Measurements from ENCODE around the gene LRRC8C. TPM values are rescaled to one million over a fixed set of nuclear protein-coding genes. Genes with fewer than 3 reads are reported as not detected.

The LRRC8C gene
- total and polyA plus RNA-seq, 4 donors = 0.63 to 3.5 (median 1.5) TPM

DNA sequence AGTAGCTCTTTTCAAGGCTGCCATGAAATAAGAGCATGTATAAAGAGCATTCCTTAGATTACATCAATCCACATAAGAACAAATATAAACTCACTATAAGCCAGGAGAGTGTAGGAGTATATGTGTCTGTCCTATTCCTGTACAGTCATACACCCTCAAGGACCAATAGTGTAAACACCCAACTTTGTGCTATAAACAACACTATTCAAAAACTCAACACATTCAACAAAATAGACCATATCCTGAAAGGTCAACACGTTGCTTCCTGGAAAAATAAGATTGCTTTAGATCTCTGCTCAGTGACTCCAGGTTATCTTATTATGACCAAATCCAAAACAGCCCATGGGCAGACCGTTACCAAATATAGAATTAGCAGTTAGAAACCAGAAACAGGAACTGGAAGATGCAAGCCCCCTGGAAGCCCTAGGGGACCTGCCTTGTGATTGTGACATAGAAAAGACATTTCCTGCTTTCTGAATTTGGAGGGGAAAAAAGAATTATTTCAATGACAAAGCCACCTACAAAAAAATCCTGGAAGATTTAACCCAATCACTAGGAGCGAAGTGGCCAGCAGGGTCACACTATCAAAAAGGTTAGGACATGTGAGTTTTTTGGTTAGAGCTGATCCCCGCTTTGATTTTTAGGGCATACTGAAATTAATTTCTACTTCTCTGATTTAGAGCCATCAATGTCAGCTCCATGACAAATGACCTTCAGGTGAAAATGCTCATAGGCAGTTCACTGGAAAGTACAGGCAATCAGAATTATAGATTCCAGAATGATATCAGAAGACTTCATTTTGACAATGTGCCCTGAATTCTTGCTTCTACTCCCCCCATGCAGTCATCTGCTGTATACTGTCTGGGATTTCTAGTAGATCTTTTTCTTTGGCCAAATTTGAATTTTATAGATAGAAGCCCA lies 59.9 kb downstream of the LRRC8C start (continued):
- TF ChIP-seq RAD21 (IDR thresholded peaks at IDR 0.05) (peak in 1 of 2 donors; percentile 29), FOXA2 (IDR thresholded peaks at IDR 0.05) (no peak)
- TF ChIP-seq, protein P1, sequence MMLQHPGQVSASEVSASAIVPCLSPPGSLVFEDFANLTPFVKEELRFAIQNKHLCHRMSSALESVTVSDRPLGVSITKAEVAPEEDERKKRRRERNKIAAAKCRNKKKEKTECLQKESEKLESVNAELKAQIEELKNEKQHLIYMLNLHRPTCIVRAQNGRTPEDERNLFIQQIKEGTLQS (IDR thresholded peaks at IDR 0.05) = no peak

DNA sequence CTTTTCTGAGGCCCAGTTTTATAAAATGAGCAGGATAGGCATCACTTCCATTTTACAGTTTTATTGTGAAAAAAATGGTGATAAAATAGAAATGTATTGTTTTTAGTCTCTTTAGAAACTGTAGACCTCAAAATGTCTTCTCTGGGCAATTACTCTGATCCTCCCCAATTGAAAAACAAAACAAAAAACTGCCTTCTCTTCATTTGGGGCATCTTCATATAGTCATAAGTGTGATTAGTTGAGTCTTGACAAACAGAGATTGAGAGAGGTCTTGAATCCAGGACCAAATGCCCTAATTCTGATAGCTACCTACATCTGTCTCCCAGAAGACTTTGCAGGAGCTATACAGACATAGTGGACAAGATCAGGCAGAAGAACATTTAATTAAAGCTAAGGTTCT lies 62.9 kb downstream of the LRRC8C start:
- TF ChIP-seq JUND (IDR thresholded peaks at IDR 0.05) (no peak), HNF4A (conservative IDR thresholded peaks at IDR 0.05) (no peak), EGR1 (IDR thresholded peaks at IDR 0.05; ENCODE audit: low read depth in 2 of 2) (no peak), HNF4G (IDR thresholded peaks at IDR 0.05) (no peak), TAF1 (conservative IDR thresholded peaks at IDR 0.05) (no peak), SP1 (IDR thresholded peaks at IDR 0.05) (no peak), YY1 (IDR thresholded peaks at IDR 0.05) (no peak), GABPA (IDR thresholded peaks at IDR 0.05 in 1 of 2, conservative IDR thresholded peaks at IDR 0.05 in 1 of 2) (no peak)
- TF ChIP-seq, protein P2, sequence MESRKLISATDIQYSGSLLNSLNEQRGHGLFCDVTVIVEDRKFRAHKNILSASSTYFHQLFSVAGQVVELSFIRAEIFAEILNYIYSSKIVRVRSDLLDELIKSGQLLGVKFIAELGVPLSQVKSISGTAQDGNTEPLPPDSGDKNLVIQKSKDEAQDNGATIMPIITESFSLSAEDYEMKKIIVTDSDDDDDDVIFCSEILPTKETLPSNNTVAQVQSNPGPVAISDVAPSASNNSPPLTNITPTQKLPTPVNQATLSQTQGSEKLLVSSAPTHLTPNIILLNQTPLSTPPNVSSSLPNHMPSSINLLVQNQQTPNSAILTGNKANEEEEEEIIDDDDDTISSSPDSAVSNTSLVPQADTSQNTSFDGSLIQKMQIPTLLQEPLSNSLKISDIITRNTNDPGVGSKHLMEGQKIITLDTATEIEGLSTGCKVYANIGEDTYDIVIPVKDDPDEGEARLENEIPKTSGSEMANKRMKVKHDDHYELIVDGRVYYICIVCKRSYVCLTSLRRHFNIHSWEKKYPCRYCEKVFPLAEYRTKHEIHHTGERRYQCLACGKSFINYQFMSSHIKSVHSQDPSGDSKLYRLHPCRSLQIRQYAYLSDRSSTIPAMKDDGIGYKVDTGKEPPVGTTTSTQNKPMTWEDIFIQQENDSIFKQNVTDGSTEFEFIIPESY (IDR thresholded peaks at IDR 0.05) = no peak
- TF ChIP-seq, protein P1 (IDR thresholded peaks at IDR 0.05) = no peak
- TF ChIP-seq, protein P3, sequence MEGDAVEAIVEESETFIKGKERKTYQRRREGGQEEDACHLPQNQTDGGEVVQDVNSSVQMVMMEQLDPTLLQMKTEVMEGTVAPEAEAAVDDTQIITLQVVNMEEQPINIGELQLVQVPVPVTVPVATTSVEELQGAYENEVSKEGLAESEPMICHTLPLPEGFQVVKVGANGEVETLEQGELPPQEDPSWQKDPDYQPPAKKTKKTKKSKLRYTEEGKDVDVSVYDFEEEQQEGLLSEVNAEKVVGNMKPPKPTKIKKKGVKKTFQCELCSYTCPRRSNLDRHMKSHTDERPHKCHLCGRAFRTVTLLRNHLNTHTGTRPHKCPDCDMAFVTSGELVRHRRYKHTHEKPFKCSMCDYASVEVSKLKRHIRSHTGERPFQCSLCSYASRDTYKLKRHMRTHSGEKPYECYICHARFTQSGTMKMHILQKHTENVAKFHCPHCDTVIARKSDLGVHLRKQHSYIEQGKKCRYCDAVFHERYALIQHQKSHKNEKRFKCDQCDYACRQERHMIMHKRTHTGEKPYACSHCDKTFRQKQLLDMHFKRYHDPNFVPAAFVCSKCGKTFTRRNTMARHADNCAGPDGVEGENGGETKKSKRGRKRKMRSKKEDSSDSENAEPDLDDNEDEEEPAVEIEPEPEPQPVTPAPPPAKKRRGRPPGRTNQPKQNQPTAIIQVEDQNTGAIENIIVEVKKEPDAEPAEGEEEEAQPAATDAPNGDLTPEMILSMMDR (IDR thresholded peaks at IDR 0.05; ENCODE audit: low read depth, low read length, missing input control) = no peak
- TF ChIP-seq, protein P4, sequence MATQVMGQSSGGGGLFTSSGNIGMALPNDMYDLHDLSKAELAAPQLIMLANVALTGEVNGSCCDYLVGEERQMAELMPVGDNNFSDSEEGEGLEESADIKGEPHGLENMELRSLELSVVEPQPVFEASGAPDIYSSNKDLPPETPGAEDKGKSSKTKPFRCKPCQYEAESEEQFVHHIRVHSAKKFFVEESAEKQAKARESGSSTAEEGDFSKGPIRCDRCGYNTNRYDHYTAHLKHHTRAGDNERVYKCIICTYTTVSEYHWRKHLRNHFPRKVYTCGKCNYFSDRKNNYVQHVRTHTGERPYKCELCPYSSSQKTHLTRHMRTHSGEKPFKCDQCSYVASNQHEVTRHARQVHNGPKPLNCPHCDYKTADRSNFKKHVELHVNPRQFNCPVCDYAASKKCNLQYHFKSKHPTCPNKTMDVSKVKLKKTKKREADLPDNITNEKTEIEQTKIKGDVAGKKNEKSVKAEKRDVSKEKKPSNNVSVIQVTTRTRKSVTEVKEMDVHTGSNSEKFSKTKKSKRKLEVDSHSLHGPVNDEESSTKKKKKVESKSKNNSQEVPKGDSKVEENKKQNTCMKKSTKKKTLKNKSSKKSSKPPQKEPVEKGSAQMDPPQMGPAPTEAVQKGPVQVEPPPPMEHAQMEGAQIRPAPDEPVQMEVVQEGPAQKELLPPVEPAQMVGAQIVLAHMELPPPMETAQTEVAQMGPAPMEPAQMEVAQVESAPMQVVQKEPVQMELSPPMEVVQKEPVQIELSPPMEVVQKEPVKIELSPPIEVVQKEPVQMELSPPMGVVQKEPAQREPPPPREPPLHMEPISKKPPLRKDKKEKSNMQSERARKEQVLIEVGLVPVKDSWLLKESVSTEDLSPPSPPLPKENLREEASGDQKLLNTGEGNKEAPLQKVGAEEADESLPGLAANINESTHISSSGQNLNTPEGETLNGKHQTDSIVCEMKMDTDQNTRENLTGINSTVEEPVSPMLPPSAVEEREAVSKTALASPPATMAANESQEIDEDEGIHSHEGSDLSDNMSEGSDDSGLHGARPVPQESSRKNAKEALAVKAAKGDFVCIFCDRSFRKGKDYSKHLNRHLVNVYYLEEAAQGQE (IDR thresholded peaks at IDR 0.05) = no peak
- Histone ChIP-seq H3K27ac (ENCODE audit: low read depth in 1 of 2, low read length in 2 of 2) (no peak overlapping the region), H3K9ac (ENCODE audit: low read depth in 1 of 2, low read length in 2 of 2) (no peak overlapping the region), H3K36me3 (ENCODE audit: control insufficient read depth in 4 of 4, insufficient read depth in 3 of 4, low read depth in 1 of 4, low read length in 3 of 4) (no peaks in the 10 kb centered on the region), H3K9me3 (ENCODE audit: control insufficient read depth in 4 of 4, low read length in 3 of 4) (no peaks in the 10 kb centered on the region), H3K4me1 (ENCODE audit: control insufficient read depth in 4 of 4, insufficient read depth in 4 of 4, low read length in 3 of 4) (no peaks in the 10 kb centered on the region), H3K4me3 (ENCODE audit: low read depth in 1 of 3, low read length in 3 of 3) (no peak overlapping the region), H3K27me3 (ENCODE audit: control insufficient read depth in 4 of 4, insufficient read depth in 4 of 4, low read length in 3 of 4) (peaks cover 0 to 3% (median 0%) of the 10 kb centered on the region in 4 donors)
- no peak for DNase-seq (ENCODE audit: low spot score)

All from liver (tissue), 9 donors.